HG02623 (cell line): ENCODE measurements around the gene LARP7.
A peak's percentile ranks its signal among the peaks of the same experiment; 100 is the strongest.
"Not testable (repeated sequence)": the region's sequence is repeated elsewhere in the genome, so short reads cannot be mapped to it uniquely, and the experiment has no call there.

Source experiments
- ATAC-seq: cut with Tn5 transposase; IDR thresholded peaks from one replicate; pipeline ENCODE4 v1.9.1; 2021; ENCODE audit warnings: moderate library complexity; ENCODE audit not compliant: unreplicated experiment

LARP7 gene

GRCh38 chr4:112649055-112649408 is 12.1 kb downstream of the LARP7 start:
- ATAC-seq = no peak

GRCh38 chr4:112650332-112650731 is 13.4 kb downstream of the LARP7 start:
- ATAC-seq = no peak

- no peak for ATAC-seq
These were observed 14.7 kb downstream of the LARP7 start for GRCh38 chr4:112651641-112652040.

- no peak for ATAC-seq
These were observed 15.3 kb downstream of the LARP7 start for GRCh38 chr4:112652216-112652615.

GRCh38 chr4:112655270-112655669 is 18.3 kb downstream of the LARP7 start:
- no peak for ATAC-seq

GRCh38 chr4:112656115-112656514 is 19.2 kb downstream of the LARP7 start:
- not testable (repeated sequence) for ATAC-seq

GRCh38 chr4:112664611-112665010 is 27.7 kb downstream of the LARP7 start:
- ATAC-seq = no peak

GRCh38 chr4:112668131-112668530 is 31.2 kb downstream of the LARP7 start:
- ATAC-seq = no peak

- no peak for ATAC-seq
These were observed 36.1 kb downstream of the LARP7 start for GRCh38 chr4:112673076-112673475.

GRCh38 chr4:112673686-112674085 is 36.7 kb downstream of the LARP7 start:
- ATAC-seq = no peak

GRCh38 chr4:112674376-112674775 is 37.4 kb downstream of the LARP7 start:
- ATAC-seq = no peak

GRCh38 chr4:112677519-112678091 is 40.7 kb downstream of the LARP7 start:
- no peak for ATAC-seq

- no peak for ATAC-seq
These were observed 44.1 kb downstream of the LARP7 start for GRCh38 chr4:112680996-112681395.

- ATAC-seq = no peak
These were observed 56.6 kb downstream of the LARP7 start for GRCh38 chr4:112693507-112693906.

- ATAC-seq = no peak
These were observed 63.7 kb downstream of the LARP7 start for GRCh38 chr4:112700679-112701078.

GRCh38 chr4:112702892-112703291 is 65.9 kb downstream of the LARP7 start:
- ATAC-seq = no peak

GRCh38 chr4:112704322-112704721 is 67.4 kb downstream of the LARP7 start:
- ATAC-seq = no peak

- peak; percentile 20 for ATAC-seq
These were observed 68.3 kb downstream of the LARP7 start for GRCh38 chr4:112704991-112705845.

- peak; percentile 41 for ATAC-seq
These were observed 69.2 kb downstream of the LARP7 start for GRCh38 chr4:112705891-112706839.

GRCh38 chr4:112706840-112707207 is 69.9 kb downstream of the LARP7 start:
- ATAC-seq = no peak
